ENCODE results near the gene CSF2RB. TPM values are rescaled to one million over a fixed set of nuclear protein-coding genes. Genes with fewer than 3 reads are reported as not detected.

Gene CSF2RB
- total and polyA plus RNA-seq, 9 donors, result 0.53 to 2.3 (median 1.8) TPM

DNA sequence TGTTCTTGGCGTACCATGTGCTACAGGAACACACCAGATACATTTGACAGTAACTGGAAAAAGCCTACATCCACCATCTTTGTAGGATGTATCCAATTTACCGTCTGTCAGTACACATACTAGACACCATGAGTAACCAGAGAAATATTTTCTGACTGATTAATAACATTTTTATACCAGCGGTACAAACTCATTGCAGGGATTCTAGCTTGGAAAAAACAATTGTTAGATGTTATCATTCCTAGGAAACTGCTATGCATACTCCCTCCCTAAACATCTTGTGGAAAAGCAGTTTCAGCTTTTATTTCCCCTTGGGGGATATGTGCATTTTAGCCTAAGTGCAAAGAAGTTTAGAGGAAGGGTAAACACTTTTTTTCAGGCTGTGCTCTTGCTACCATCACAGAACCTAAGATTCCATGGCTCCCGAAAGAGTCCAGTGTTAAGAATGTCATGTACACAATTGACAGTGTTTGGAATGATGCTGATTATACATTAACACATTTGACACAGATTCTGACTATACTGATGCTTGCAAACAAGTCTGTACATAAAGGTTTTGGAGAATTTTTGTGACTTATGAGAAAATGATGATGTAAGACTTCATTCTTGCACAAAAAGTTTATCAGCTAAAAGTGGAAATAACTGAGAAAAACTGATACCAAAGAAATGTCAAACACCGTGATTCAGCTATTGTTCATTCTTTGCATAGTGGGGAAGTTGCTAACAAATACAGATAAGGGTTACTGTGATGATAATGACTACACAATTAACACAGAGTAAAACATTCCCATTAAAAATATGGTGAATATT is 28.9 kb upstream of the CSF2RB start:
- Histone ChIP-seq H3K4me3 (no peak overlapping the region), H3K27me3 (no peaks in the 10 kb centered on the region), H3K4me1 (ENCODE audit: insufficient read depth) (no peaks in the 10 kb centered on the region), H3K27ac (no peak overlapping the region), H3K36me3 (no peaks in the 10 kb centered on the region), H3K9me3 (no peaks in the 10 kb centered on the region)
- 25 to 34% (median 29%) methylated on average over 5 of the region's 5 CpGs for WGBS, 3 donors
- intact Hi-C loops (cut with DNase I), result no loop called here
- TF ChIP-seq EP300 (IDR thresholded peaks at IDR 0.05), result no peak
- TF ChIP-seq, protein P1, sequence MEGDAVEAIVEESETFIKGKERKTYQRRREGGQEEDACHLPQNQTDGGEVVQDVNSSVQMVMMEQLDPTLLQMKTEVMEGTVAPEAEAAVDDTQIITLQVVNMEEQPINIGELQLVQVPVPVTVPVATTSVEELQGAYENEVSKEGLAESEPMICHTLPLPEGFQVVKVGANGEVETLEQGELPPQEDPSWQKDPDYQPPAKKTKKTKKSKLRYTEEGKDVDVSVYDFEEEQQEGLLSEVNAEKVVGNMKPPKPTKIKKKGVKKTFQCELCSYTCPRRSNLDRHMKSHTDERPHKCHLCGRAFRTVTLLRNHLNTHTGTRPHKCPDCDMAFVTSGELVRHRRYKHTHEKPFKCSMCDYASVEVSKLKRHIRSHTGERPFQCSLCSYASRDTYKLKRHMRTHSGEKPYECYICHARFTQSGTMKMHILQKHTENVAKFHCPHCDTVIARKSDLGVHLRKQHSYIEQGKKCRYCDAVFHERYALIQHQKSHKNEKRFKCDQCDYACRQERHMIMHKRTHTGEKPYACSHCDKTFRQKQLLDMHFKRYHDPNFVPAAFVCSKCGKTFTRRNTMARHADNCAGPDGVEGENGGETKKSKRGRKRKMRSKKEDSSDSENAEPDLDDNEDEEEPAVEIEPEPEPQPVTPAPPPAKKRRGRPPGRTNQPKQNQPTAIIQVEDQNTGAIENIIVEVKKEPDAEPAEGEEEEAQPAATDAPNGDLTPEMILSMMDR (IDR thresholded peaks at IDR 0.05), result no peak
- TF ChIP-seq POLR2A (IDR thresholded peaks at IDR 0.05), result no peak
- no peak for DNase-seq

- H3K4me1 ChIP-seq (ENCODE audit: insufficient read depth), result no peaks in the 10 kb centered on the region
- intact Hi-C loops (cut with DNase I), result no loop called here
Observed at GRCh38 chr22:36885474-36885873, 28.0 kb upstream of the CSF2RB start.

GRCh38 chr22:36886016-36886415 is 27.4 kb upstream of the CSF2RB start:
- Histone ChIP-seq H3K36me3 (no peaks in the 10 kb centered on the region), H3K27ac (no peak overlapping the region), H3K4me1 (ENCODE audit: insufficient read depth) (no peaks in the 10 kb centered on the region), H3K27me3 (no peaks in the 10 kb centered on the region), H3K4me3 (no peak overlapping the region), H3K9me3 (no peaks in the 10 kb centered on the region)
- no peak for TF ChIP-seq POLR2A (IDR thresholded peaks at IDR 0.05)
- no peak for TF ChIP-seq EP300 (IDR thresholded peaks at IDR 0.05)
- TF ChIP-seq, protein P1 (IDR thresholded peaks at IDR 0.05), result no peak
- 91 to 93% (median 91%) methylated on average over 4 of the region's 4 CpGs for WGBS, 3 donors
- intact Hi-C loops (cut with DNase I), result no loop called here
- no peak for DNase-seq

More at GRCh38 chr22:36885474-36885873, 28.0 kb upstream of the CSF2RB start:
- H3K9me3 ChIP-seq, result no peaks in the 10 kb centered on the region
- no peak for DNase-seq
- H3K27me3 ChIP-seq, result no peaks in the 10 kb centered on the region
- no peak overlapping the region for H3K4me3 ChIP-seq
- no peak overlapping the region for H3K27ac ChIP-seq
- TF ChIP-seq POLR2A (IDR thresholded peaks at IDR 0.05) (no peak), EP300 (IDR thresholded peaks at IDR 0.05) (no peak)
- TF ChIP-seq, protein P1 (IDR thresholded peaks at IDR 0.05), result no peak
- no peaks in the 10 kb centered on the region for H3K36me3 ChIP-seq
- 84 to 87% (median 87%) methylated on average over 7 of the region's 7 CpGs for WGBS, 3 donors

DNA sequence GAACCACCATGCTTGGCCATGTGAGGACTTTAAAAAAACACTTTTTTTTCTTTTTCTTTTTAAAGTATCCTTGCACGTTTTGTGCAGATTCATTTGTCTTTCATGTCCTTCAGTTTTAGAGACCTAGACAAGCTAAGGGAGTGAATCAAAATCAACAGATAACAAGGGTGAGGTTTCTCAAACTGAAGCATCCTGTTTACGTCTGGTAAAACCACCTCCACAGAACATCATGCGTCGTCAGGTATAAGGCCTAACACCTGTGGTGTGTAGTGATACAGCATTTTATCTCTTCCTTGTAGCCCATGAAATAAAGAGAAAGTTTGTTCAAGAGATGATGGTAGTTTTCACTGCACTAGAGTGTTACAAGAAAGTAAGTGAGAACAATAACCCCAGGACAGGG is 26.3 kb upstream of the CSF2RB start:
- TF ChIP-seq, protein P1 (IDR thresholded peaks at IDR 0.05), result no peak
- no peak for TF ChIP-seq EP300 (IDR thresholded peaks at IDR 0.05)
- TF ChIP-seq POLR2A (IDR thresholded peaks at IDR 0.05), result no peak
- no peaks in the 10 kb centered on the region for H3K27me3 ChIP-seq
- no peaks in the 10 kb centered on the region for H3K9me3 ChIP-seq
- DNase-seq, result no peak
- no peaks in the 10 kb centered on the region for H3K36me3 ChIP-seq
- no peaks in the 10 kb centered on the region for H3K4me1 ChIP-seq (ENCODE audit: insufficient read depth)
- no peak overlapping the region for H3K27ac ChIP-seq
- WGBS, 3 donors, result 55 to 73% (median 65%) methylated on average over 4 of the region's 4 CpGs
- H3K4me3 ChIP-seq, result no peak overlapping the region
- intact Hi-C loops (cut with DNase I), result no loop called here
